GM04504 (cell line): ENCODE results near the gene BRD7.

Experiments
- DNase-seq: peaks from one replicate; pipeline ENCODE4 v3.0.0-alpha.2; 2012; ENCODE audit warnings: low read depth

Gene BRD7

DNA sequence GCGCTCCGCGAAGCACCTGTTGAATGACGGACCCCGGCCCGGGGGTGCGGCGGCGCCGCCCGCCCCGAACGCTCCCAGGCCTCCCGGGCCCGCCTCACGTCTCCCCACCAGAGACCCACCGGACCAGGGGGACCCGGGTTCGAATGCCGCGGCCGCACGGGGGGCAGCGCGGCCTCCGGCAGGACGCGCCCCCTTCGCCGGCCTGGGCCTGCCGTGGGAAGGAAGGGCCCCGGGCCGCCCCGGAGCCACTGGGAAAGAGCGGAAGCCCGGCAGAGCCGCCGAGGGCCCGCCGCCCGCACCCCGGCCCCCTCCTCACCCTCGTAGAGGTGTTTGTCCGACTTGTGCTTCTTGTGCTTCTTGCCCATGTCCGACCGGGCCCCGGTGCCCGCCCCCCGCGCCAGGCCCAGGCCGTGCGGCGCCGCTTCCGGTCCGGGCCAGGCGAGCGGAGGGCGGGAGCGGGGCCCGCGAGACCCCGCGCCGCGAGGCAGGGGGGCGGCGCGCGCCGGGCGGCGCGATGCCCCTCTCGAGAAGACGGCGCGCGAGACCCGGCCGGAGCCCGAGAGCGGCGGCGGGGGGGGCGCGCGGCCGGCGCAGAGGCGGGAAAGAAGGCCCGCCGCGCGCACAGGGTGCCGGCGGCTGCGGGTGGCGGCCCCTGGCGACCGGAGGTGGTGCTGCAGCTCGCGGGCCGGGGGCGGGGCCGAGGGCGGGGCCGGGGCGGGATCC lies at the start of gene BRD7:
BRD7 (minus strand) TSS at position 579 of the 723 bp plus-strand sequence; CDS start at position 365, 214 bp downstream.
- peak; percentile 23 for DNase-seq

DNA sequence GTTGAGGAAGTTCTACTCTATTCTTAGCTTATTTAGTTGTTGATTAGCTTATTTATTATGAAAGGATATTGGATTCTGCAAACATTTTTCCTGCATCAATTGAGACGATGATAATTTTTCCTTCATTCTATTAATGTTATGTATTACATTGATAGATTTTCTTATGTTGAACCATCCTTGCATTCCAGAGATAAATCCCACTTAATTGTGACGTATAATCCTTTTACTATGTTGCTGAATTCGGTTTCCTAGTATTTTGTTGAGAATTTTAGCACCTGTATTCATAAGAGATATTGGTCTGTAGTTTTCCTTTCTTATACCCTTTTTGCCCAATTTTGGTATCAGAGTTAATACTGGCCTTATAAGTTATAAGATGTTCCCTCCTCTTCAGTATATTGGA lies 47.6 kb upstream of the BRD7 start:
- DNase-seq = no peak

DNA sequence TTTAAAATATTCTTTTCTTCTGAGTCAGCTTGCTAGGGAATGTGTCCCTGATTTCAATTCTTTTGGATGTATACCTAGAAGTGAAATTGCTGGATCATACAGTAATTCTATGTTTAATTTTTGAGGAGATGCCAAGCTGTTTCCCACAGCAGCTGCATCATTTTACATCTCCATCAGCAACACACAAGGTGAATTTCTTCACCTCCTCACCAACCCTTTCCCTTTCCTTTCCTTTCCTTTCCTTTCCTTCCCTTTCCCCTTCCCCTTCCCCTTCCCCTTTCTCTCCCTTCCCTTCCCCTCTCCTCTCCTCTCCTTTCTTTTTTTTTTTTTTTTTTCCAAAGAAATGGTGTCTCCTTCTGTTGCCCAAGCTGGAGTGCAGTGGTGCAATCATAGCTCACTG lies 45.4 kb upstream of the BRD7 start:
- DNase-seq = no peak

DNA sequence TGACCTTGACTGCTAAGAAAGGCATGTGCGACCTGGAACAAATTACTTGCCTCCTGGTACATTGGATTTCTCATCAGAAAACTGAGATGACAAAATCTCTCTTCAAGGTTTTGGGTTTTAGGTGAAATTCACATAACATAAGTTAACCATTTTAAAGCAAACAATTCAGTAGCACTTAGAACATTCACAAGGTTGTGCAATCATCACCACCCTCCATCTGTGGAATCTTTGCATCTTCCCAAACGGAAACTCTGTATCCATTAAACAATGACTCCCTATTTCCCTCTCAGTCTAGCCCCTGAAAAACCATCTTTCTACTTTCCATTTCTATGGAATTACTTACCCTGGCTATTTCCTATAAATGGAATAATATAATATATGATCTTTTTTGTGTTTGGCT lies 42.2 kb upstream of the BRD7 start:
- DNase-seq = no peak

DNA sequence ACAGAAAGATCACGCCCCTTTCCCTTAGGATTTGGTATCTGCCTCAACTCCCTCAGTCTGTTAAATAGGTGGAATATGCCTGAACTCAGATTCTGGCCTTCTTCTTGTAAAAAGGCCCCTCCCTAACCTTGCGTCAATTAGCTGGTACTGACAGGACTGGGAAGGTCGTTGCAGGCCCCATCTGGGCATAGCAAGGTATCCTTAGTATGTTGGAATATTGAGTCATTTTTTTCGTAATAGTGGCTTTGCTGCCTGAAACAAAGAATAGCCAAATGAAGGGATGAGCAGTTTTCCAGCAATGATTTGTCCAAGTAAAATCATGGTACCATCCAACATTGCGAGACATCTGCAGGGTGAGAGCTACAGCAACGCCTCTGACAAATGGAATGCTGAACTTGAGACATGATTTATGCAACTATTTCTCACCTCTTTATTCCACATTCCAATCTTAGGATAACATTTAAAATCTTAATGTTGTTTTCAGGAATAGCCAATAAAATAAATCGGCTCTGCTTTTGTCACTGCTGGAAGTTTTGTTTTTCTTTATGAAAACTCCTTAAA lies 39.3 kb upstream of the BRD7 start:
- no peak for DNase-seq

DNA sequence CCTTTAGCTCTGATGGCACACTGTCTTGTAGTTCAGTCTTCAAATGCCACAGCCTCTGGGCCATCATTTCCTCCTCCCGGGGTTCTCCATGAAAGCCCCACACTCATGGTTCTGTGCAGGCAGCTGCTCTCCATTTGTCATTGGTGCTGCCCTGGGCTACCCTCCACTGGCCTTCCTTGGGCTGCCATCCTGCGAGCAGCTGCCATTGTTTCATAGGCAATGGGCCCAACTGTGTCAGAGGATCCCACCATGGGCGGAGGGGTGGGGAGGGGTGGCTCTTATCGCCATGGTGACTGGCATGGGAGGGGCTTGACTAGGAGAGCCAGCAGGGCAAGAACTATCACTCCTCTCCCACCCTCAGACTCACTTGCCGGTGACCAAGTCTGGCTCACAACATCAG lies 38.6 kb upstream of the BRD7 start:
- DNase-seq = no peak

DNA sequence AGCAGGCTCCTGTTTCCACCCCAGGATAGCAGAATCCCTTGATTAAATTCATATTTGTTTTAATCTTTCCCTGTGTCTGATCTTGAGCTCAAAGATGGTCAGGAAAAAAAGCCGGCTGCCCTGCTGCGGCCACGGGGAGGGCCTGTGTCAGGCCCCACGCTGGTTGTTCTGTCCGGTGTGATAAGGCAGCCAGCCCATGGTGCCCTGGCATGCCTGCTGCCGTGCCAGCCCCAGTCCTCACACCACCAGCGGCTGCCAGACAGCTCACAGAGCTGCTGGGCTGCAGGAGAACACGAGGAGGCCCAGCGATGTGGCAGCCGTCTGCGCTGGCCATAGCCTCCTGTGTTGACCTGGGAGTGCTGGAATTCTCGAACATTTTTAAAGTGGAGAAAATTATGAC lies 34.7 kb upstream of the BRD7 start:
- no peak for DNase-seq

DNA sequence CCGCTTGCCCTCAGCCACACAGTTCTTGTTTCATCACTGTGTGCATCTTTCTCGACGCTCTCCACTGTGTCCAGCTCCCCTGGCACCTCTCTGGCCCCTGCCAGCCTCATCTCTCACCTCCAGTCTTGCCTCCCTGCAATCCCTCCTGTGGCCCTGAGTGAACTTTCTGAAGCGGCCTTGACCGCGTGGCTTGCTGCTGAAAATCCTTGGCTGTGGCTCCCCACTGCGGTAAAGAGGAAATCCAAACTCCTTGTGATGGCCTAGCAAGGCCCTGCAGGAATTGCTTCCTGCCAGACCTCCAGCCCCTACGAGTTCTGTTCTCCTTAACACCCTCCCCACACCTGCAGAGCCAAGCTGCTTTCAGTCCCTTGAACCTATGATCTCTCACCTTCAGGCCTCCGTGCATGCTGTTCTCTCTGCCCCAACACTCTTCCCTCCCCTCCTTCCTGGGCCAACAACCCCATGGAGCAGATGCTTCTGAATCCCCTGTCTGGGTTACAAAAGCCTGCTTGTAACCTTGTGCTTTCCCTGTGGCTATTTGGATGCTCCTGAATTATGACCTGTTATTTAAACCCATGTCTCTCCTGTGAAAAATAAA lies 33.6 kb upstream of the BRD7 start:
- DNase-seq = no peak

DNA sequence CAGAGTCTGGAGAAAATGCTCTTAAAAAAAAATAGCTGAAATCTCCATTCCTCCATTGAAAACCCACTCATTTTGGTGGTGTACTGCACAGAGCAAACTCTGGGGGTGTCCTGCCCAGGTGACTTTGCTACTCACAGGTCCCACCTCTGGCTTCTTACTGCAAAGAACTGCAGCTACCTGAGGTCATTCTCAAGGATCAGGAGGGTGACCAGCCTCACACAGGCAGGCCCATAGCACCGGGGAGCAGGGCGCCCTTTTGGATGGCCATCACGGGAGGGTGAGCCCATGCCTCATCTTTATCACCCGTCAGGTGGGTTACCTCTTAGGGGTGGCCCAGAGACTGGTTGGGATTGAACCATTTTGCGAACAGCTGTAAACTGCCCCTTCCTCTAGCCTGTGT lies 32.6 kb upstream of the BRD7 start:
- DNase-seq = no peak

DNA sequence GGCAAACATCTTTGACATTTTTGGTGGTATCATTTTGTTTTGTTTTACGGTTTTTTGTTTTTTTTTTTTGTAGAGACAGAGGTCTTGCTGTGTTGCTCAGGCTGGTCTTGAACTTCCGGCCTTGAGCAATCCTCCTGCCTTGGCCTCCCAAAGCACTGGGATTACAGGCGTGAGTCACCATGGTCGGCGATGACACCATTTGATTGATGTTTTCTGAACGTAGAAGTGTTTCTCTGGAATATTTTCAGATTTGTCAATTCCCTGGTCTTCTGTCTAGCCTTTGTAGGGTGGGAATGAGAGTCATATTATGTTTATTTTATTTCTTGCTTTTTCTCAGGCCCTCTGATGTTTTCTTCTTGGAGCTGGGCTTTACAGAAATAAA lies 32.2 kb upstream of the BRD7 start:
- no peak for DNase-seq

DNA sequence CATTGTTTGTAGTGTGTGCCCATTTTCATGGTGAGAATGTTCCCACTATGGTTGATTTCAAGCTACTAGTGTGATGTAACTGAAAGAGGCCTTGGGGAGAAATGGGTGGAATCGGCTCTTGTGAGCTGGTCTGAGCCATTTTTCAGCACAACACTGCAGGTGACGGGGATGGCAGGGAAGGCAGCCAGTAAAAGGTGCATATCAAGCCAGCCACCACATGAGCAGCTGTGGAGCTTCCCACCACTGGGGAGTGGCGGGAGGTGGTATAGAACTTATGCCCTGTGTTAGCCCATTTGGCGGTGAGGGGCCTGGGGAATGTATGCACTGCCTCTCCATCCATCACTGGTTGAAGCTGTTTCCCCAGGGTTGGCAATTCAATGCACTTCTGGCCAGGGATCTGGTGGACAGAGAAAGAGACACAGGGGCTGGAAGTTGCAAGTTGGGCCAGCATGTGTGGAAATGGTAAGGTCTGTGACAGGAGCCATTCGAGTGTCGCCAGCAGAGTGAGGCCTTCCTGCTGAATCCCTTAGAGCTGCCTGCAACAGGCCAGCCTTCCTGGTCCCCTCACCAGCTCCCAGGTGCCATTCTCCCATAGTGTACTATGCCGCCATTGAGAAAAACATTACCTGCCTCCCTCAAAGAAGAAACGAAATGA lies 31.7 kb upstream of the BRD7 start:
- no peak for DNase-seq

DNA sequence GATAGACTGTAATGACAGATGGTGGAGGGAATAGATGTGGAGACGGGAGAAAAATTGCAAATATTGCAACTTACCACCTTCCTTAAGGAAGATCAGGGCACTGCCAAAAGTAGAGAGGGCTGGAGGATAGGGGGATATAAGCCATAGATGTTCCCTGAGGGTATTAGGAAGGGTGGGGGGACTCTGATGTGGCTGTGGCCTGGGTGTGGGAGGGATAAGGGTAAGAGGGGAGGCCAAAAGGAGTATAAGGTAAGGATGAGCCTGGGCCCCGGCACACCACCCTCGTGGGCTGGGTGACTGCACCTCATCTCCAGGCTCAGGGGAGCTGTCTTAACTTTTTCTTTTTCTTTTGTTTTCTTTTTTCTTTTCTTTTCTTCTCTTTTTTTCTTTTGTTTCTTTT lies 30.6 kb upstream of the BRD7 start:
- DNase-seq = no peak

DNA sequence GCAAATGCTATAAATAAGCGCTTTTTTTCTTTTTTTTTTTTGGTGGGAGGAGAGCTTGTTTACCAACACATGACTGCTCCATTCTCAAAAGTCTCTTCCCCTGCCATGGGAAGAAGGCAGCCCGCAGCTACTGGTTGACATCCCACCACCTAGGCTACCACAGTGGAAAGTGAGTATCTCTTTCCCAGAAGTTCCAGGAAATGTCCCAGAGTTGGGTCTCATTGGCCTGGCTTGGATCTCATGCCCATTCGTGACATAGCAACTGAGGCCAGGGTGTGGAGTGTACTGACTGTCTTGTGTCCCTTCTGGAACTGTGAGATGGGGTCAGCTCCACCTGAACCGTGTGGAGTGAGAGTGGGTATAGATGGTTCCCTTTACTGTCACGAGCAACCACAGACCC lies 29.5 kb upstream of the BRD7 start:
- no peak for DNase-seq

DNA sequence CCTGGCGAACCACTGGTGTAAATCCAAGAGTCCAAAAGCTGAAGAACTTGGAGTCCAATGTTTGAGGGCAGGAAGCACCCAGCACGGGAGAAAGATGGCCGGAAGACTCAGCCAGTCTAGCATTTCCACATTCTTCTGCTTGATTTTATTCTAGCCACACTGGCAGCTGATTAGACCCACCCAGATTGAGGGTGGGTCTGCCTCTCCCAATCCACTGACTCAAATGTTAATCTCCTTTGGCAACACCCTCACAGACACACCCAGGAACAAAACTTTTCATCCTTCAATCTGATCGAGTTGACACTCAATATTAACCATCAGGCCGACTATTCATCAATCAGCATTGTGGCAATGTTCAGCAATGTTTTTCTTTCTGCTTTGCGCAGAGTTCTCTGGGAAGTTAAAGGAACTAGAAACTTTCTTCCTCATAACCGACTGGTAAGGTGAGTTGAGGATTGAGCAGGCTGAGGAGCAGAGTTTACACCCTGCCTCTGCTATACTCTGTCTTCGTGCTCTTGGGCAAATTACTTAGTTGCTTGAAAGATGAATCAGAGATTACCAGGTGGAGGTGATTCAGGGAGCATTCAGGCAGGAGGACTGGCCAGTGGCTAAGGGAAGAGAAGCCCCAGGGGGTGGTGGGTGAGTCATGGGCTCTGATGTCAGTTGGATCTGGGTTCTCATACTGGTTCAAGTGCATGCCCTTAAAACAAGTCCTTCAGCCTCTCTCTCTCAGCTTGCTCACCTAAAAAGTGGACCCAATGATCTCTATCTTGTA lies 28.2 kb upstream of the BRD7 start:
- DNase-seq = no peak

DNA sequence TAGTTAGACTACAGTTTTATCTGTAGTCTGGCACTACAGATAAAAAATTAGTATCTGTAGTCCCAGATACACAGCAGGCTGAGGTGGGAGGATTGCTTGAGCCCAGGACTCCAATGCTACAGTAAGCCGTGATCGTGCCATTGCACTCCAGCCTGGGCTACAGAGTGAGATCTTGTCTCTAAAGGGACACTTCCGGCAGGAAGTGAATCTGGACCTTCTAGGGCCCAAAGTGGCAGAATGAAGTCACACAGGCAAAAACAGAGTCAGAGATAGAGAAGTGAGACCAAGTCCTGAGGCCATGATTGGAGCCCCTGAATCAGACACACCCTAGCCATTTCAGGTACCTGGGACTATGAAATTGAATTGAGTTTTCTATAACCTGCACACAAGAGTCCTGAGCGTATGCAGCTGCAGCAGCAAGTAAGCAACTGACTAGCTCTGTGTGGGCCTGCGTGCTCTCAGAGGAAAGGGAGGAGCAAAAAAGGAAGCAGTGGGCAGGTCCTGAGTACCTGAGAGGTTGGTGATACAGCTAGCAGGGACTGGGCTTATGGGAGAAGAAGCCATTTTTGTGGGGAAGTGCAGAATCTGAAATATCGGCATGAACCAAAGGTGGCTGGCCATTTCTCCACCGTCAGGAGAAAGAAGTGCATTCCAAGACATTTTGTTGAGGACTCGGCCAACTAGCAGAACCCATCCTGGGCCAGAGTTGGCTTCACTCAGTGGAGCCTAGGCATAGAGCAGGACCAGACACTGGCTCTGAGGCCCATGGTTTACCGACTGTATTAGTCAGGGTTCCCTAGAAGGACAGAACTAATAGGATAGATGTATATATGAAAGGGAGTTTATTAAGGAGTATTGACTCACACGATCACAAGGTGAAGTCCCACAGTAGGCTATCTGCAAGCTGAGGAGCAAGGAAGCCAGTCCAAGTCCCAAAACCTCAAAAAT lies 27.2 kb upstream of the BRD7 start:
- no peak for DNase-seq

DNA sequence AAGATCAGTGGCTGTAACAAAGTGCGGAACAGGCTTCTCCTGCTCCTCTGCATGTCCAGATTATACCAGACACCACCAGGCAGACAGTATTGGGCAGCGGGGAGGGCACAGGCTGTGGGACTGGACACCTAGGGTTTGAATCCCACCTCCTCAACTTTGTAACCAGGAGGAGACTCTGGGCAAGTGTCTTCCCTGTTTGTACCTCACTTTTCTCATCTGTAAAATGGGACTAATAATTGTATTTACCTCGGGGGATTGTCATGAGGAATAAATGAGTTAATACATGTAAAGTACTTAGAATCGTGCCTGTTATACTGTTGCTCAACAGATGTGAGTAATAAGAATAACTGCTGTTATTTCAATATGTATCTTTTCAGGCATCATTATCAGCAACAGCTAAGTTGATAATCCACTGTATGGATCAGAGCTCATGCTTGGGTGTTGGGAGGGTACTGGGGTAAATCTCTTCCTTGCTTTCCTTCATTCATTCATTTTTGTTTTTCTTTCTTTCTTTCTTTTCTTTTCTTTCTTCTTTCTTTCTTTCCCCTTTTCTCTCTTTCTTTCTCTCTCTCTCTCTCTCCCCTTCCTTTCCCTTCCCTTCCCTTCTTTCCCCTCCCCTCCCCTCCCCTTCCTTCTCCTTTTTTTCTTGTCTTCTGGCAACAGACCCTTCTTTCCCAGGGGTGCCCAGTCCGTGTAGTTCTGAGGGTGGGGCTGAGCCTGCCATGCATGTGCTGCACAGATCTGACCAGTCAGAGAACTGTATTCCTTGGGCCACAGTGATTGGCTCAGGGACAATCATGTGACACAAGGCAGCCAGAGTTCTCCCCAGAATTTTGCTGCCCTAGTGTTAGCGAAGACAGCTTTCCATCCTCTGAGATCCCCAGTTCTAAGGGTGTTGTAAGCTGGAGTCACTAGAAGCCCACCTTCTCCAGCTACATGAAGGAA lies 25.3 kb upstream of the BRD7 start:
- no peak for DNase-seq

DNA sequence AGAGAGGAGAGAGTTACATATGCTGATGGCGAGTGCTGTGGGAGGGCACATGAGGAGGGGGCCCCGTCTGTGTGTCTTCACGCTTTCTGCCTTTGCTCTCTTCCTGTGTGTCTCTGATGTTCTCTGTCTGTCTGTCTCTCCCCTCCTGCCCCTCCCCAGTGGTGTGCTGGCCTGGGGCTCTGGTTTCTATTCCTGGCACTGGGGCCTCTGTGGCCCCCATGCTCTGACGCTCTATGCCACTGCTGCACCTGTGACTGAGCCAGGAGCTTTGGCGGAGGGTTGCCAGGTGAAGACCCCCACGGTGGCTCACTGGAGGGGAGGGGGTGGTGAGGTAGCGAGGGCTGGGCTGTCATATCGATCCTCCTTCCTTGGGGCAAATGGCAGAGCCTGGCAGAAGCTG lies 24.6 kb upstream of the BRD7 start:
- DNase-seq = no peak

DNA sequence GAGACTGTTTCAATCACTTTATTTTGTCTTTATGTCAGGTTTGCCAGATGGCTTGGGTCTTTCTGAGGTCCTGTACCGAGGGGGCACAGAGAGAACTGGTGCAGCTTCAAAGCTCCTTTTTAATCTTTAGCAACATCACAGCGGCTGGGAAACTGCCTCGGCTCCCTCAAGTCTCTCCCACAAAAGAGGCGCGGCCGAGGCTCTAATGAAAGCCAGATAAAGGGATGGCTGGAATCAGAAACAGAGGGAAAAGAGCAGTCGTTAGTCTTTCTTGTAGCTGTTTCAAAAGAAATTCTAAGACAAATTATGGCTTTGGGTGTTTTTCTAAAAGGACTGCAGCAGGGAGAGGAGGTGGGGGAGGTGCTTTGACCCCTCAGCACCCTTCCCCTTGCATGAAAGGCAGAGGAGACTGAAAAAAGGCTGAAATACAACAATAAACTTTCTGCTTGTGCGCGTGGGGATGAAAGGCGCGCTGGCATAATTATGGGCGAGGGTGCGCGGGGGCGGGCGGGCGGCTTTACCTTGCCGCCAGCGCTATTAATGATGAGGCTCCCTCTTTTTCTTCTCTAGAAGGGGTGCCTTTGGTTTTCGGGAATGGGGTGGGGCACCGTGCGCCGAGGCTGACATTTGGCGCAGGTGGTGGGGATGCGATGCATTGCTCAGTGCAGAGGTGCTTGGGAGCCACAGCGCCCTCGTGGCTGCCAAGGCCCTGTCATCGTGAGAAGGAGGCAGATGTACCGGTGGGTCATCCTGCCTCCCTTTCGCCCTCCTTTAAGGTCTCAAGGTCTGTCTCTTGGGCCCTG lies 22.3 kb upstream of the BRD7 start:
- no peak for DNase-seq

DNA sequence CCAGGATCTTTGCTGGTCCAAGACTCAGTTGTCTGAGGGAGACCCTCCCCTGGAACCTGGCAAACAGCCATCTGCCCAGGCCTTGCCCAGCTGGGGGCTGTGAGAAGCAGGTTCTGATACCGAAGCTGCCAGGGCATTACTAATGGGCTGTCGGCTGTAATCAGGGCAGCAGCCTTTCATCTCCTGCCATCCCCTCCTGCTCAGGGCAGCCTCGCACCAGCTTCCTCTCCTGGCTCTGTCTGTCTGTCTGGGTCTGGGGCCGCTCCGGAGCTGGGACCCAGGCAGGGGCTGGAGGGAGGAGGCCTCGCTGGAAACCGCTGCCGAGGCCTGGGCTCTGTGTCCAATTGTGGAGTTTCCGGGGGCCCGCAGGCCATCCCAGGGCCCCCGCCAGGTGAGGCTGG lies 21.6 kb upstream of the BRD7 start:
- DNase-seq = no peak
